ENCODE data around the gene MMP7.

DNA sequence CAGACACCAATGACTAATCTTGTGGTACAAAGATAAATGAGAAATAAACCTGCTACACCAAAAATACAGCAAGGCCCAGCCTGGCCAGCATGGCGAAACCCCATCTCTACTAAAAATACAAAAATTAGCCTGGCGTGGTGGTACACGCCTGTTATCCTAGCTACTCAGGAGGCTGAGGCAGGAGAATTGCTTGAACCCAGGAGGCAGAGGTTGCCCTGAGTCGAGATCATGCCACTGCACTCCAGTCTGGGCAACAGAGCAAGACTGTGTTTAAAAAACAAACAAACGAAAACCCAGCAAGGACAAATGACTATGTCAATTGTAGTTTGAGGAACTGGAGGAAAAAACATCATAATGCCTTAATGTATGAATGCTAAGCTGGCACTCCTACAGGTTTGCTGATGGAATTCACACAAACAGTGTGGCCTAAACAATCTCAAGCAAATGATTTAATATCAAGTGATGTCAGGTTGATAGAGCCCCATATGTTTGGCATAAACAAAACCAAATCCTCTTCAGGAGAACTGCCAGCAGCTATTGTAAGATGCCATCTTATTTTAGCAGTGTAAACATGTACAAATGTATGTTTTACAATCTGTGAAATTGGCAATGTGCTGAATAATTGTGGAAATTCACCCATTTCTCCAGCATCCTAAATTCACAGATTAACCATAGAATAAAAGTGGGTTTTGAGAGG lies 20.0 kb downstream of the MMP7 start:
- TF ChIP-seq, protein P1, sequence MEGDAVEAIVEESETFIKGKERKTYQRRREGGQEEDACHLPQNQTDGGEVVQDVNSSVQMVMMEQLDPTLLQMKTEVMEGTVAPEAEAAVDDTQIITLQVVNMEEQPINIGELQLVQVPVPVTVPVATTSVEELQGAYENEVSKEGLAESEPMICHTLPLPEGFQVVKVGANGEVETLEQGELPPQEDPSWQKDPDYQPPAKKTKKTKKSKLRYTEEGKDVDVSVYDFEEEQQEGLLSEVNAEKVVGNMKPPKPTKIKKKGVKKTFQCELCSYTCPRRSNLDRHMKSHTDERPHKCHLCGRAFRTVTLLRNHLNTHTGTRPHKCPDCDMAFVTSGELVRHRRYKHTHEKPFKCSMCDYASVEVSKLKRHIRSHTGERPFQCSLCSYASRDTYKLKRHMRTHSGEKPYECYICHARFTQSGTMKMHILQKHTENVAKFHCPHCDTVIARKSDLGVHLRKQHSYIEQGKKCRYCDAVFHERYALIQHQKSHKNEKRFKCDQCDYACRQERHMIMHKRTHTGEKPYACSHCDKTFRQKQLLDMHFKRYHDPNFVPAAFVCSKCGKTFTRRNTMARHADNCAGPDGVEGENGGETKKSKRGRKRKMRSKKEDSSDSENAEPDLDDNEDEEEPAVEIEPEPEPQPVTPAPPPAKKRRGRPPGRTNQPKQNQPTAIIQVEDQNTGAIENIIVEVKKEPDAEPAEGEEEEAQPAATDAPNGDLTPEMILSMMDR (conservative IDR thresholded peaks at IDR 0.05; ENCODE audit: low read depth in 2 of 2): no peak
- no peak for TF ChIP-seq EZH2phosphoT487 (IDR thresholded peaks at IDR 0.05; ENCODE audit: unreplicated experiment)

All from GM23338 (cell line).